CD4-positive, alpha-beta T cell (primary cell): ENCODE results near the gene GIT1. TPM values are rescaled to one million over a fixed set of nuclear protein-coding genes. Genes with fewer than 3 reads are reported as not detected.

Source experiments
- ATAC-seq: fragments of 200-7000 bp; cut with Tn5 transposase; one replicate; pipeline ENCODE4 v1.10.0; 2022; ENCODE audit warnings: mild to moderate bottlenecking; ENCODE audit not compliant: poor library complexity
- CTCF ChIA-PET: fragments of 350-600 bp; sonication (Branson Sonifier 250); formaldehyde crosslinking; loops from one replicate; lab custom pipeline; 2021; ENCODE audit warnings: antibody characterized with exemption, inconsistent platforms; lab: Charles Lee
- POLR2A ChIA-PET: fragments of 350-600 bp; sonication (Branson Sonifier 250); formaldehyde crosslinking; loops from one replicate; lab custom pipeline; 2021; ENCODE audit warnings: antibody characterized with exemption, inconsistent platforms; lab: Charles Lee
- DNase-seq, 14 experiments: peaks; one replicate each; pipeline ENCODE4 v3.0.0-alpha.2; 2013 to 2020; ENCODE audit warnings: mixed read lengths in 2 of 14
- H3K27ac ChIP-seq, 2 donors: one replicate each; pipeline versions ENCODE4 v1.5.1 to v1.7.0; 2013; ENCODE audit warnings: low read length in 2 of 2, low read depth in 1 of 2, mild to moderate bottlenecking in 1 of 2
- H3K27me3 ChIP-seq, 2 experiments: 1 replicate in 1 of 2; 2 replicates in 1 of 2; pipeline versions ENCODE4 v1.6.1 to v1.7.0; 2013; ENCODE audit warnings: low read length in 2 of 2, control low read depth in 1 of 2, mild to moderate bottlenecking in 1 of 2, moderate library complexity in 1 of 2; ENCODE audit not compliant: insufficient read depth in 2 of 2, control insufficient read depth in 1 of 2
- H3K36me3 ChIP-seq: one replicate; pipeline ENCODE4 v1.6.1; 2013; ENCODE audit warnings: low read length, control low read depth; ENCODE audit not compliant: insufficient read depth
- H3K4me1 ChIP-seq: one replicate; pipeline ENCODE4 v1.6.1; 2013; ENCODE audit warnings: low read length, control low read depth; ENCODE audit not compliant: insufficient read depth
- H3K4me3 ChIP-seq: one replicate; pipeline ENCODE4 v1.5.1; 2013; ENCODE audit warnings: mild to moderate bottlenecking, low read length, moderate library complexity
- H3K9me3 ChIP-seq, 2 experiments: 1 replicate in 1 of 2; 2 replicates in 1 of 2; pipeline versions ENCODE4 v1.6.1 to v1.7.0; 2013; ENCODE audit warnings: low read length in 2 of 2, mild to moderate bottlenecking in 2 of 2, control low read depth in 1 of 2, moderate library complexity in 1 of 2; ENCODE audit not compliant: control insufficient read depth in 1 of 2, insufficient read depth in 1 of 2
- H3K27ac Mint-ChIP-seq: one replicate; pipeline ENCODE4 v1.8.0; 2020; ENCODE audit warnings: mixed read lengths
- H3K27me3 Mint-ChIP-seq: one replicate; pipeline ENCODE4 v1.8.0; 2021; ENCODE audit warnings: mixed read lengths
- H3K36me3 Mint-ChIP-seq: one replicate; pipeline ENCODE4 v1.8.0; 2021; ENCODE audit warnings: low read depth, mixed read lengths
- H3K4me1 Mint-ChIP-seq: one replicate; pipeline ENCODE4 v1.8.0; 2021; ENCODE audit warnings: low read depth, mixed read lengths
- H3K4me3 Mint-ChIP-seq: one replicate; pipeline ENCODE4 v1.8.0; 2020; ENCODE audit warnings: mild to moderate bottlenecking, mixed read lengths
- H3K9me3 Mint-ChIP-seq: one replicate; pipeline ENCODE4 v1.8.0; 2020; ENCODE audit warnings: mixed read lengths
- intact Hi-C, 2 experiments: fragments of 100-400 bp; cut with DNase I in 1 of 2; cut with micrococcal nuclease in 1 of 2; formaldehyde crosslinking; loops; one replicate each; pipeline versions ENCODE4 v1.15.1 to v1.9.0; 2023 to 2025; cut with DNase I, micrococcal nuclease
- total RNA-seq, 174 experiments: library from RNA in 2 of 174; stranded (reverse) in 2 of 174; gene quantifications; one replicate each; pipeline ENCODE4 v1.2.3 and lab custom pipeline; 2021 to 2026
- TF ChIP-seq, protein P1 (sequence below): fragments of 200-600 bp; IDR thresholded peaks from one replicate; pipeline ENCODE4 v1.8.0; 2022; ENCODE audit warnings: antibody characterized with exemption, mild to moderate bottlenecking

Gene GIT1
- total RNA-seq, 2 experiments from 2014 or later = 35.8 to 36.7 TPM

DNA sequence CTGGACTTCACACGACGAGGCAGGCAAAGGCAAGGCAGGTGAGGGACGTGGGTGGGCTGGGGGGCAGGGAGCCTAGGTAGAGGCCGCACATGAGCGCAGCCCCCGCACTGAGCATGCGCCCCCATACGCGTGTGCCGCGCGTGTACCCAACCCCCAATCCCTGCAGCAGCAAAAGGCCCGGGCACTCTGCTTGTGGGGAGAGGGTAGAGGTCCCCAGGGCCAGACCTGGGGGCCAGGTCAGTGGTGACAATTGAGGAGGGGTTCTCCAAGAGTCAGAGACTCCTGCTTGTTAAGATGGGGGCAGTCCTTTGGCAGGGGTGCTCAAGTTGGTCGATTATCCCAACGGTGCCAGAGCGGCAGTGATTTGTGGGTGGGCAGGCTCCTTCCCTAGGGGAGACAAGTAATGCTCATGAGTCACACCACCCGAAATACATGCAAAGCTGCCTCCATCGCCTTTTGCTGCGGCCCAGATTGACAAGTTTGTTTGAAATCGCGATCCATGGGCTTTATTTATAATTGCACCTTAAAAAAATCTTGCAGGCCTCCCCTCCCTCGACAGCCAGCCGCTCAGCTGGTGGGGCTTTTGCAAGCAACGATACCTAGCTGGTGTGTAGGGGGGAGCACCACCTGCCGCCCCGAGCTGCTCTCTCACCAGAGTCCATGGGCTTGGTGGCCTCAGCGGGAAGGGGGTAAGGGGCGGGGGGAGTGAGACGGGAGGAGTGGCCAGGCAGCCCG is 1.1 kb upstream of the GIT1 start:
- ATAC-seq = no peak
- intact Hi-C loops = loop anchor here in 1 of 2 experiments (1.0 kb wide), 1 partner anchor 10 kb away; no protein-coding TSS in a partner anchor
- peak overlapping the region; percentile 92 for H3K4me3 Mint-ChIP-seq
- CTCF ChIA-PET = interaction anchor here (1.7 to 4.9 kb wide), 5 partner anchors 10 to 49 kb away, joined by 8 to 96 read pairs (median 19); partner anchors contain the start of genes ABHD15 and TP53I13
- peak overlapping the region; percentile 67 for H3K4me3 ChIP-seq
- POLR2A ChIA-PET = interaction anchor here (1.8 to 3.2 kb wide), 4 partner anchors 10 to 27 kb away, joined by 8 to 29 read pairs (median 21); partner anchors contain the start of gene ABHD15
- peak overlapping the region; percentile 86 for H3K27ac Mint-ChIP-seq
- peaks cover 79% of the 10 kb centered on the region for H3K4me1 ChIP-seq
- TF ChIP-seq, protein P1, sequence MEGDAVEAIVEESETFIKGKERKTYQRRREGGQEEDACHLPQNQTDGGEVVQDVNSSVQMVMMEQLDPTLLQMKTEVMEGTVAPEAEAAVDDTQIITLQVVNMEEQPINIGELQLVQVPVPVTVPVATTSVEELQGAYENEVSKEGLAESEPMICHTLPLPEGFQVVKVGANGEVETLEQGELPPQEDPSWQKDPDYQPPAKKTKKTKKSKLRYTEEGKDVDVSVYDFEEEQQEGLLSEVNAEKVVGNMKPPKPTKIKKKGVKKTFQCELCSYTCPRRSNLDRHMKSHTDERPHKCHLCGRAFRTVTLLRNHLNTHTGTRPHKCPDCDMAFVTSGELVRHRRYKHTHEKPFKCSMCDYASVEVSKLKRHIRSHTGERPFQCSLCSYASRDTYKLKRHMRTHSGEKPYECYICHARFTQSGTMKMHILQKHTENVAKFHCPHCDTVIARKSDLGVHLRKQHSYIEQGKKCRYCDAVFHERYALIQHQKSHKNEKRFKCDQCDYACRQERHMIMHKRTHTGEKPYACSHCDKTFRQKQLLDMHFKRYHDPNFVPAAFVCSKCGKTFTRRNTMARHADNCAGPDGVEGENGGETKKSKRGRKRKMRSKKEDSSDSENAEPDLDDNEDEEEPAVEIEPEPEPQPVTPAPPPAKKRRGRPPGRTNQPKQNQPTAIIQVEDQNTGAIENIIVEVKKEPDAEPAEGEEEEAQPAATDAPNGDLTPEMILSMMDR = no peak
- no peaks in the 10 kb centered on the region for H3K27me3 ChIP-seq
- H3K27ac ChIP-seq = peak overlapping the region in 1 of 2 donors; percentile 64
- H3K36me3 Mint-ChIP-seq = peaks cover 4% of the 10 kb centered on the region
- H3K4me1 Mint-ChIP-seq = peaks cover 63% of the 10 kb centered on the region
- H3K27me3 Mint-ChIP-seq = no peaks in the 10 kb centered on the region
- no peaks in the 10 kb centered on the region for H3K9me3 Mint-ChIP-seq
- H3K9me3 ChIP-seq = no peaks in the 10 kb centered on the region
- no peaks in the 10 kb centered on the region for H3K36me3 ChIP-seq
- peak in 3 of 14 experiments; percentile 22 to 60 (median 50) for DNase-seq

DNA sequence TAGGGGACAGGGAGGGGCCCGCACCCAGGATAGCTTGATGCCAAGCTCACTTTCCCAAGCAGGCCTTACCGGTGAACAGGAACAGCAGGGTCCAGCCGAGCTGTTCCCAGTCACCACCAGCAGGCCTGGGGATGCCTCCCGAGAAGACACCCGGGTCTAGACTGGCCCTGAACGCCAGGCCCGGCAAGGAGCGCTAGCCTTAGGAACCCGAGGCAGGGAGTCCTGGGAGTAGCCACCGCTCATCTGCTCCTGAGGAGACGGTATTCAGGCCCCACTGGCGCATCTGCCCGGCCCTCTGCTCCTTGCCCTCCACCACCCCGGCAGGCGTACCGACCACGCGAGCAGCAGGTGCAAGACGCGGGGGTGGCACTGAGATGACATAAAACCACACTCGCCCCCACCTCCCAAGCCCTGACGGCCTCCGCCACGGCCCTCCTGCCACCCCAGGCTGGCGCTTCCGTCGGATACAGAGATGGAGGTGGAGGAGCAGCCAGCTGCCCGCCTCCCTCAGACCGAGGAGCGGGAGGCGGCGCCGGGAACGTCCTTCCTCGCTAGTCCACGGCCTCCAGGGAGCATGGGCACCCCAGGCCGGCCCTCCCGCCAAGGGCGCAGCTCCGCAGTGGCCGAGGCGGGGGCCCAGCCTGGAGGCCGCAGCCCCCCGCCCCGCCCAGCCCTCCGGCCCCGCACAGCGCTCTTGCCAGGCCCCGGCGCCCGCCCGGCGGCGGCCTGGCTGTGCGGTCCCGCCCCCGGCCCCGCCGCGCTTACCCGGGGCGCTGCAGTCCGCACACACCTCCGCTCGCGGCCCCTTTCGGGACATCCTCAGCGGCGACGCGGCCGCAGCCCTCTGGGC is 661 bp downstream of the GIT1 start:
- Histone ChIP-seq H3K36me3 (no peaks in the 10 kb centered on the region), H3K4me1 (peaks cover 84% of the 10 kb centered on the region), H3K4me3 (peak overlapping the region; percentile 84), H3K27me3 (no peaks in the 10 kb centered on the region), H3K9me3 (no peaks in the 10 kb centered on the region), H3K27ac (peak overlapping the region; percentile 40 to 60)
- ChIA-PET POLR2A (interaction anchor here (1.0 to 4.4 kb wide), 5 partner anchors 16 to 28 kb away, joined by 4 to 40 read pairs (median 7); partner anchors contain the start of gene TP53I13), CTCF (interaction anchor here (1.4 to 3.9 kb wide), 3 partner anchors 21 to 29 kb away, joined by 5 to 28 read pairs (median 5); partner anchors contain the start of gene ABHD15)
- intact Hi-C loops = loop anchor here (1.0 to 10.0 kb wide), 8 partner anchors 8 to 844 kb away; partner anchors contain the start of genes PHF12 (in 1 of the 2), SSH2 (in 1 of the 2), TP53I13 (in 1 of the 2) and TRAF4 (in 1 of the 2)
- DNase-seq (peak in 5 of 14 experiments; percentile 34 to 71 (median 58)), ATAC-seq (peak; percentile 12)
- Mint-ChIP-seq H3K36me3 (peaks cover 4% of the 10 kb centered on the region), H3K4me1 (peaks cover 76% of the 10 kb centered on the region), H3K9me3 (no peaks in the 10 kb centered on the region), H3K4me3 (peak overlapping the region; percentile 98), H3K27me3 (no peaks in the 10 kb centered on the region), H3K27ac (peak overlapping the region; percentile 84)
- TF ChIP-seq, protein P1 = no peak
